CD14-positive monocyte (primary cell): Measurements from ENCODE around the gene IL17C. TPM values are rescaled to one million over a fixed set of nuclear protein-coding genes. Genes with fewer than 3 reads are reported as not detected.

Experiments
- DNase-seq, 3 donors: peaks; one replicate each; pipeline ENCODE4 v3.0.0-alpha.2; 2011 to 2022
- H2AFZ ChIP-seq: 2 replicates; pipeline ENCODE4 v1.6.0; 2012; ENCODE audit warnings: mild to moderate bottlenecking, low read depth, low read length, inconsistent platforms; ENCODE audit not compliant: insufficient read depth, poor library complexity, severe bottlenecking
- H3K27ac ChIP-seq, 2 donors: 1 replicate in 1 of 2; 2 replicates in 1 of 2; pipeline ENCODE4 v1.5.1; 2012 to 2013; ENCODE audit warnings: low read length in 2 of 2, control low read depth in 1 of 2, inconsistent platforms in 1 of 2, low read depth in 1 of 2, mild to moderate bottlenecking in 1 of 2
- H3K27me3 ChIP-seq, 2 donors: one replicate each; pipeline versions ENCODE4 v1.6.0 to v1.6.1; 2011 to 2013; ENCODE audit warnings: low read length in 2 of 2; ENCODE audit not compliant: control insufficient read depth in 2 of 2, insufficient read depth in 2 of 2
- H3K36me3 ChIP-seq, 2 donors: replicated peaks in 1 of 2; 1 replicate in 1 of 2; 2 replicates in 1 of 2; pipeline versions ENCODE4 v1.5.1 to v1.6.1; 2012 to 2013; ENCODE audit warnings: low read length in 2 of 2, control low read depth in 1 of 2, inconsistent platforms in 1 of 2, mild to moderate bottlenecking in 1 of 2; ENCODE audit not compliant: insufficient read depth in 2 of 2, control insufficient read depth in 1 of 2
- H3K4me1 ChIP-seq, 2 donors: 1 replicate in 1 of 2; 2 replicates in 1 of 2; pipeline versions ENCODE4 v1.5.1 to v1.6.1; 2012 to 2013; ENCODE audit warnings: low read length in 2 of 2, control low read depth in 1 of 2, inconsistent platforms in 1 of 2, mild to moderate bottlenecking in 1 of 2, moderate library complexity in 1 of 2; ENCODE audit not compliant: insufficient read depth in 2 of 2, control insufficient read depth in 1 of 2
- H3K4me2 ChIP-seq: replicated peaks from 2 replicates; pipeline ENCODE3; 2012; ENCODE audit warnings: low read length, moderate library complexity, mild to moderate bottlenecking; ENCODE audit not compliant: poor library complexity, severe bottlenecking; ENCODE audit errors: extremely low read depth
- H3K4me3 ChIP-seq, 3 experiments: fragments of 200-600 bp in 1 of 3; sonication (generic) in 1 of 3; replicated peaks in 1 of 3; 1 replicate in 2 of 3; 2 replicates in 1 of 3; pipeline ENCODE4 v1.5.1; 2011 to 2013; ENCODE audit warnings: low read length in 3 of 3, mild to moderate bottlenecking in 3 of 3, control low read depth in 2 of 3, low read depth in 2 of 3, inconsistent platforms in 1 of 3, moderate library complexity in 1 of 3
- H3K79me2 ChIP-seq: 2 replicates; pipeline ENCODE4 v1.6.0; 2012; ENCODE audit warnings: mild to moderate bottlenecking, control low read depth, inconsistent platforms, low read length, moderate library complexity; ENCODE audit not compliant: insufficient read depth
- H3K9ac ChIP-seq: 2 replicates; pipeline ENCODE4 v1.6.0; 2017; ENCODE audit warnings: low read length, mild to moderate bottlenecking; ENCODE audit not compliant: insufficient read depth, poor library complexity, severe bottlenecking
- H3K9me3 ChIP-seq, 2 donors: replicated peaks in 1 of 2; 1 replicate in 1 of 2; 2 replicates in 1 of 2; pipeline versions ENCODE4 v1.5.1 to v1.6.1; 2012 to 2013; ENCODE audit warnings: low read length in 2 of 2, control low read depth in 1 of 2; ENCODE audit not compliant: control insufficient read depth in 1 of 2, insufficient read depth in 1 of 2
- H4K20me1 ChIP-seq: 2 replicates; pipeline ENCODE4 v1.6.0; 2012; ENCODE audit warnings: mild to moderate bottlenecking, low read length, control low read depth, moderate library complexity; ENCODE audit not compliant: insufficient read depth
- H3K27ac Mint-ChIP-seq, 7 donors: one replicate each; pipeline ENCODE4 v1.8.0; 2020; ENCODE audit warnings: mild to moderate bottlenecking in 7 of 7, mixed read lengths in 7 of 7, moderate library complexity in 6 of 7, inconsistent platforms in 2 of 7
- H3K27me3 Mint-ChIP-seq, 3 donors: one replicate each; pipeline ENCODE4 v1.8.0; 2021 to 2022; ENCODE audit warnings: low read depth in 3 of 3, mild to moderate bottlenecking in 3 of 3, mixed read lengths in 3 of 3, moderate library complexity in 3 of 3, inconsistent platforms in 1 of 3
- H3K36me3 Mint-ChIP-seq, 2 donors: one replicate each; pipeline ENCODE4 v1.8.0; 2020; ENCODE audit warnings: mixed read lengths in 2 of 2, inconsistent platforms in 1 of 2, mild to moderate bottlenecking in 1 of 2
- H3K4me1 Mint-ChIP-seq: one replicate; pipeline ENCODE4 v1.8.0; 2020; ENCODE audit warnings: mild to moderate bottlenecking, mixed read lengths
- H3K4me3 Mint-ChIP-seq, 2 donors: one replicate each; pipeline ENCODE4 v1.8.0; 2020; ENCODE audit warnings: mild to moderate bottlenecking in 2 of 2, mixed read lengths in 2 of 2, moderate library complexity in 1 of 2
- H3K9me3 Mint-ChIP-seq, 7 donors: one replicate each; pipeline ENCODE4 v1.8.0; 2020 to 2022; ENCODE audit warnings: mixed read lengths in 7 of 7, mild to moderate bottlenecking in 6 of 7, moderate library complexity in 6 of 7, inconsistent platforms in 2 of 7
- WGBS: methylation state at CpG from one replicate; pipeline ENCODE4 v1.1.5; 2013; ENCODE audit warnings: missing lambda C conversion rate; ENCODE audit not compliant: insufficient coverage; 5-methylcytosine and 5-hydroxymethylcytosine counted together
- intact Hi-C, 2 donors: fragments of 100-400 bp; cut with micrococcal nuclease; formaldehyde crosslinking; loops; one replicate each; pipeline versions ENCODE4 v1.15.0 to v1.15.1; 2023
- polyA plus RNA-seq, 3 donors: library from polyadenylated mRNA; depleted of rRNA in 1 of 3; unstranded in 2 of 3; stranded (reverse) in 1 of 3; fragments of 300-500 nt in 2 of 3; fragments of >200 nt in 1 of 3; fragmentation: Illumina TruSeq in 2 of 3; gene quantifications; 1 replicate in 2 of 3; 2 replicates in 1 of 3; pipeline ENCODE4 v1.2.3, GENCODE V29; 2012 to 2021
- TF ChIP-seq, protein P1 (sequence below): fragments of 200-600 bp; IDR thresholded peaks from one replicate; pipeline ENCODE4 v1.8.0; 2022; ENCODE audit warnings: antibody characterized with exemption, mild to moderate bottlenecking

IL17C gene
- polyA plus RNA-seq, 3 donors: 0.08 TPM; not detected in 2

DNA sequence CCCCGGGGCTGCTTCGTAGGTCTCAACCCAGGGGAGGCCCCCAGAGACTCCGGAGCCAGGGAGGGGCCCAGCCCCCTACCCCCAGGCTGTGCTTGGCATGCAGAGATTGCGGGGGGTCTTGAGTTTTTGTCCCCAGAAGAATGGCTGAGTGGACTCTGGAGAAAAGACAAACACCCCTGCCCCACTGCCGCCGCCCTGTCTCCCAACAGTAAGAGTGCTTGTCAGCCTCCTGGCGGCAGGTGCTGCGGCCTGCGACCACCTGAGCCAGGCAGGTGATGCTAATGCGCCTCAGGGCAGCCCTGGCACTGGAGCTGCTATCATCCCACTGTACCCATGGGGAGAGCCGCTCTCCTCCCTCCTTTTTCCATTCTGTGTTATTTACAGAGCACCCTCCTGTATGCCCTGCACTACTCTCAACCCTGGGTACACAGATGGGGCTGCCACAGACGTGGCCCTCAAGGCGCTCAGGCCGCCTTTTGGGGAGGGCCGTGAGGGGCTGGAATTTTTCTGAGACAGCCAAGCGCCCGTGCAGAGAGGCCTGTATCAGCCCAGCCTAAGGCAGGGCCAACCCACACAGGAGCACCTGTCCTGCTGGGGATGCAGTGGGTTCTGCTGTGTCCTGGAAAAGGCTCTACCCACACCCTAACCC lies 2.6 kb upstream of the IL17C start:
- WGBS: 90% methylated on average over 13 of the region's 17 CpGs
- peaks cover 0 to 5% of the 10 kb centered on the region in 2 donors for H3K9me3 ChIP-seq
- Mint-ChIP-seq H3K27ac (no peak overlapping the region), H3K4me3 (peak overlapping the region; percentile 65 to 73), H3K27me3 (peaks cover 44 to 71% (median 54%) of the 10 kb centered on the region in 3 donors), H3K4me1 (peaks cover 26% of the 10 kb centered on the region), H3K9me3 (peaks cover 0 to 10% (median 8%) of the 10 kb centered on the region in 7 donors), H3K36me3 (peaks cover 17 to 26% of the 10 kb centered on the region in 2 donors)
- TF ChIP-seq, protein P1, sequence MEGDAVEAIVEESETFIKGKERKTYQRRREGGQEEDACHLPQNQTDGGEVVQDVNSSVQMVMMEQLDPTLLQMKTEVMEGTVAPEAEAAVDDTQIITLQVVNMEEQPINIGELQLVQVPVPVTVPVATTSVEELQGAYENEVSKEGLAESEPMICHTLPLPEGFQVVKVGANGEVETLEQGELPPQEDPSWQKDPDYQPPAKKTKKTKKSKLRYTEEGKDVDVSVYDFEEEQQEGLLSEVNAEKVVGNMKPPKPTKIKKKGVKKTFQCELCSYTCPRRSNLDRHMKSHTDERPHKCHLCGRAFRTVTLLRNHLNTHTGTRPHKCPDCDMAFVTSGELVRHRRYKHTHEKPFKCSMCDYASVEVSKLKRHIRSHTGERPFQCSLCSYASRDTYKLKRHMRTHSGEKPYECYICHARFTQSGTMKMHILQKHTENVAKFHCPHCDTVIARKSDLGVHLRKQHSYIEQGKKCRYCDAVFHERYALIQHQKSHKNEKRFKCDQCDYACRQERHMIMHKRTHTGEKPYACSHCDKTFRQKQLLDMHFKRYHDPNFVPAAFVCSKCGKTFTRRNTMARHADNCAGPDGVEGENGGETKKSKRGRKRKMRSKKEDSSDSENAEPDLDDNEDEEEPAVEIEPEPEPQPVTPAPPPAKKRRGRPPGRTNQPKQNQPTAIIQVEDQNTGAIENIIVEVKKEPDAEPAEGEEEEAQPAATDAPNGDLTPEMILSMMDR: no peak
- H4K20me1 ChIP-seq: peaks cover 45% of the 10 kb centered on the region
- H3K27me3 ChIP-seq: peaks cover 21 to 55% of the 10 kb centered on the region in 2 donors
- no peak overlapping the region for H3K4me2 ChIP-seq
- peaks cover 15 to 18% of the 10 kb centered on the region in 2 donors for H3K36me3 ChIP-seq
- no peak overlapping the region for H3K27ac ChIP-seq
- peak overlapping the region in 1 of 3 experiments; percentile 77 for H3K4me3 ChIP-seq
- no peak overlapping the region for H3K9ac ChIP-seq
- peaks cover 21 to 26% of the 10 kb centered on the region in 2 donors for H3K4me1 ChIP-seq
- no peaks in the 10 kb centered on the region for H3K79me2 ChIP-seq
- no peak for DNase-seq
- H2AFZ ChIP-seq: no peak overlapping the region
- intact Hi-C loops: loop anchor here in 1 of 2 donors (10.0 kb wide), 1 partner anchor 49 kb away; the partner anchor contains the start of gene SNAI3

- Histone ChIP-seq H3K9me3 (peaks cover 0 to 5% of the 10 kb centered on the region in 2 donors), H3K4me2 (no peak overlapping the region), H2AFZ (no peak overlapping the region), H3K27ac (no peak overlapping the region), H3K4me3 (no peak overlapping the region), H4K20me1 (peaks cover 53% of the 10 kb centered on the region), H3K79me2 (no peaks in the 10 kb centered on the region), H3K36me3 (peaks cover 9 to 10% of the 10 kb centered on the region in 2 donors), H3K4me1 (peaks cover 25 to 27% of the 10 kb centered on the region in 2 donors), H3K9ac (no peak overlapping the region), H3K27me3 (peaks cover 21 to 59% of the 10 kb centered on the region in 2 donors)
- no peak for DNase-seq
- Mint-ChIP-seq H3K27ac (peak overlapping the region in 1 of 7 donors; percentile 55), H3K9me3 (peaks cover 0 to 14% (median 8%) of the 10 kb centered on the region in 7 donors), H3K4me3 (peak overlapping the region in 1 of 2 donors; percentile 78), H3K27me3 (peaks cover 48 to 77% (median 55%) of the 10 kb centered on the region in 3 donors), H3K4me1 (peaks cover 32% of the 10 kb centered on the region), H3K36me3 (peaks cover 8 to 18% of the 10 kb centered on the region in 2 donors)
- intact Hi-C loops: loop anchor here in 1 of 2 donors (10.0 kb wide), 1 partner anchor 48 kb away; the partner anchor contains the start of gene SNAI3
- WGBS: 62% methylated on average over 7 of the region's 23 CpGs
- TF ChIP-seq, protein P1: no peak
These were observed 1.7 kb upstream of the IL17C start for GRCh38 chr16:88636488-88637265.
